ENCODE data around the gene DPP4. TPM values are rescaled to one million over a fixed set of nuclear protein-coding genes. Genes with fewer than 3 reads are reported as not detected.

DPP4 gene
- total and polyA plus RNA-seq, 2 experiments from 2014 or later, result 1.5 to 2.8 TPM

DNA sequence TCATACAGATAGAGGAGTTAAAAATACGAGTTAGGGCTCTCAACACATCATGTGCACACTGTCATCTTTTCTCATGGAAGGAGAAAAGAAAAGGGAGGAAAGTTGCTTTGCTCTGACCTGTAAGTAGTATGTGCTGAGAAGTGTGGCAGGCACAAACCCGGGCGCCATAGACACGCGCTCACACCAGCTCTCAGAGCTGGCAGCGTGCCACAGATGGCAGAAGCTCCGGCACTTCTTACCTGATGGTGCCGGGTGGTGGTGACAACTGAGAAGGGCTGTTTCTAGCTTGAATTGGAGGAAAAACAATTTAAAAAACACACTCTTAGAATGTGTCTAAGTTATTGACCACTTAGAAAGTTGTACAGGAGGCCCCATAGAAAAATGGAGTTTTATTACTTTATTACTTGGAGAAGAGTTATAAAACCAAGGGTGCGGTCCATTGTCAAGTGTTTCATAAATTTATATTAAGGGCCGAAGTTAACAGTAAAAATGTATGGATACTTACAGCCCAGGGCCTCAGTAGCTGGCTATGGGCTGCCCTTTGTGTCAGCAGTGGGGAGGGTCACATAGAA, 92.2 kb downstream of the DPP4 start:
- Mint-ChIP-seq H3K4me1 (peaks cover 8% of the 10 kb centered on the region), H3K9me3 (no peaks in the 10 kb centered on the region), H3K36me3 (ENCODE audit: low read depth) (no peaks in the 10 kb centered on the region), H3K27me3 (ENCODE audit: insufficient read depth, low read depth, poor library complexity) (no peaks in the 10 kb centered on the region), H3K27ac (no peak overlapping the region), H3K4me3 (no peak overlapping the region)
- Histone ChIP-seq H3K9me2 (ENCODE audit: insufficient read depth) (no peaks in the 10 kb centered on the region), H3K79me2 (replicated peaks; ENCODE audit: insufficient read depth) (no peaks in the 10 kb centered on the region), H3K36me3 (ENCODE audit: insufficient read depth) (no peaks in the 10 kb centered on the region), H3K27ac (ENCODE audit: low read depth) (no peak overlapping the region), H3F3A (replicated peaks; ENCODE audit: low read depth) (no peaks in the 10 kb centered on the region), H3K27me3 (ENCODE audit: insufficient read depth) (no peaks in the 10 kb centered on the region), H3K4me1 (ENCODE audit: insufficient read depth) (peaks cover 6% of the 10 kb centered on the region; the same call in 1 of the 2 replicates), H3K4me3 (no peak overlapping the region), H3K4me2 (no peak overlapping the region), H2AFZ (no peak overlapping the region), H4K20me1 (replicated peaks; ENCODE audit: insufficient read depth) (no peaks in the 10 kb centered on the region)
- TF ChIP-seq EZH2 (IDR thresholded peaks at IDR 0.05; ENCODE audit: low read depth, unreplicated experiment), result no peak
- no peak for TF ChIP-seq CREB1 (CRISPR knock-in tag; IDR thresholded peaks at IDR 0.05; ENCODE audit: low read depth)
- TF ChIP-seq, protein P1, sequence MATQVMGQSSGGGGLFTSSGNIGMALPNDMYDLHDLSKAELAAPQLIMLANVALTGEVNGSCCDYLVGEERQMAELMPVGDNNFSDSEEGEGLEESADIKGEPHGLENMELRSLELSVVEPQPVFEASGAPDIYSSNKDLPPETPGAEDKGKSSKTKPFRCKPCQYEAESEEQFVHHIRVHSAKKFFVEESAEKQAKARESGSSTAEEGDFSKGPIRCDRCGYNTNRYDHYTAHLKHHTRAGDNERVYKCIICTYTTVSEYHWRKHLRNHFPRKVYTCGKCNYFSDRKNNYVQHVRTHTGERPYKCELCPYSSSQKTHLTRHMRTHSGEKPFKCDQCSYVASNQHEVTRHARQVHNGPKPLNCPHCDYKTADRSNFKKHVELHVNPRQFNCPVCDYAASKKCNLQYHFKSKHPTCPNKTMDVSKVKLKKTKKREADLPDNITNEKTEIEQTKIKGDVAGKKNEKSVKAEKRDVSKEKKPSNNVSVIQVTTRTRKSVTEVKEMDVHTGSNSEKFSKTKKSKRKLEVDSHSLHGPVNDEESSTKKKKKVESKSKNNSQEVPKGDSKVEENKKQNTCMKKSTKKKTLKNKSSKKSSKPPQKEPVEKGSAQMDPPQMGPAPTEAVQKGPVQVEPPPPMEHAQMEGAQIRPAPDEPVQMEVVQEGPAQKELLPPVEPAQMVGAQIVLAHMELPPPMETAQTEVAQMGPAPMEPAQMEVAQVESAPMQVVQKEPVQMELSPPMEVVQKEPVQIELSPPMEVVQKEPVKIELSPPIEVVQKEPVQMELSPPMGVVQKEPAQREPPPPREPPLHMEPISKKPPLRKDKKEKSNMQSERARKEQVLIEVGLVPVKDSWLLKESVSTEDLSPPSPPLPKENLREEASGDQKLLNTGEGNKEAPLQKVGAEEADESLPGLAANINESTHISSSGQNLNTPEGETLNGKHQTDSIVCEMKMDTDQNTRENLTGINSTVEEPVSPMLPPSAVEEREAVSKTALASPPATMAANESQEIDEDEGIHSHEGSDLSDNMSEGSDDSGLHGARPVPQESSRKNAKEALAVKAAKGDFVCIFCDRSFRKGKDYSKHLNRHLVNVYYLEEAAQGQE (IDR thresholded peaks at IDR 0.05; ENCODE audit: unreplicated experiment), result no peak
- TF ChIP-seq, protein P2, sequence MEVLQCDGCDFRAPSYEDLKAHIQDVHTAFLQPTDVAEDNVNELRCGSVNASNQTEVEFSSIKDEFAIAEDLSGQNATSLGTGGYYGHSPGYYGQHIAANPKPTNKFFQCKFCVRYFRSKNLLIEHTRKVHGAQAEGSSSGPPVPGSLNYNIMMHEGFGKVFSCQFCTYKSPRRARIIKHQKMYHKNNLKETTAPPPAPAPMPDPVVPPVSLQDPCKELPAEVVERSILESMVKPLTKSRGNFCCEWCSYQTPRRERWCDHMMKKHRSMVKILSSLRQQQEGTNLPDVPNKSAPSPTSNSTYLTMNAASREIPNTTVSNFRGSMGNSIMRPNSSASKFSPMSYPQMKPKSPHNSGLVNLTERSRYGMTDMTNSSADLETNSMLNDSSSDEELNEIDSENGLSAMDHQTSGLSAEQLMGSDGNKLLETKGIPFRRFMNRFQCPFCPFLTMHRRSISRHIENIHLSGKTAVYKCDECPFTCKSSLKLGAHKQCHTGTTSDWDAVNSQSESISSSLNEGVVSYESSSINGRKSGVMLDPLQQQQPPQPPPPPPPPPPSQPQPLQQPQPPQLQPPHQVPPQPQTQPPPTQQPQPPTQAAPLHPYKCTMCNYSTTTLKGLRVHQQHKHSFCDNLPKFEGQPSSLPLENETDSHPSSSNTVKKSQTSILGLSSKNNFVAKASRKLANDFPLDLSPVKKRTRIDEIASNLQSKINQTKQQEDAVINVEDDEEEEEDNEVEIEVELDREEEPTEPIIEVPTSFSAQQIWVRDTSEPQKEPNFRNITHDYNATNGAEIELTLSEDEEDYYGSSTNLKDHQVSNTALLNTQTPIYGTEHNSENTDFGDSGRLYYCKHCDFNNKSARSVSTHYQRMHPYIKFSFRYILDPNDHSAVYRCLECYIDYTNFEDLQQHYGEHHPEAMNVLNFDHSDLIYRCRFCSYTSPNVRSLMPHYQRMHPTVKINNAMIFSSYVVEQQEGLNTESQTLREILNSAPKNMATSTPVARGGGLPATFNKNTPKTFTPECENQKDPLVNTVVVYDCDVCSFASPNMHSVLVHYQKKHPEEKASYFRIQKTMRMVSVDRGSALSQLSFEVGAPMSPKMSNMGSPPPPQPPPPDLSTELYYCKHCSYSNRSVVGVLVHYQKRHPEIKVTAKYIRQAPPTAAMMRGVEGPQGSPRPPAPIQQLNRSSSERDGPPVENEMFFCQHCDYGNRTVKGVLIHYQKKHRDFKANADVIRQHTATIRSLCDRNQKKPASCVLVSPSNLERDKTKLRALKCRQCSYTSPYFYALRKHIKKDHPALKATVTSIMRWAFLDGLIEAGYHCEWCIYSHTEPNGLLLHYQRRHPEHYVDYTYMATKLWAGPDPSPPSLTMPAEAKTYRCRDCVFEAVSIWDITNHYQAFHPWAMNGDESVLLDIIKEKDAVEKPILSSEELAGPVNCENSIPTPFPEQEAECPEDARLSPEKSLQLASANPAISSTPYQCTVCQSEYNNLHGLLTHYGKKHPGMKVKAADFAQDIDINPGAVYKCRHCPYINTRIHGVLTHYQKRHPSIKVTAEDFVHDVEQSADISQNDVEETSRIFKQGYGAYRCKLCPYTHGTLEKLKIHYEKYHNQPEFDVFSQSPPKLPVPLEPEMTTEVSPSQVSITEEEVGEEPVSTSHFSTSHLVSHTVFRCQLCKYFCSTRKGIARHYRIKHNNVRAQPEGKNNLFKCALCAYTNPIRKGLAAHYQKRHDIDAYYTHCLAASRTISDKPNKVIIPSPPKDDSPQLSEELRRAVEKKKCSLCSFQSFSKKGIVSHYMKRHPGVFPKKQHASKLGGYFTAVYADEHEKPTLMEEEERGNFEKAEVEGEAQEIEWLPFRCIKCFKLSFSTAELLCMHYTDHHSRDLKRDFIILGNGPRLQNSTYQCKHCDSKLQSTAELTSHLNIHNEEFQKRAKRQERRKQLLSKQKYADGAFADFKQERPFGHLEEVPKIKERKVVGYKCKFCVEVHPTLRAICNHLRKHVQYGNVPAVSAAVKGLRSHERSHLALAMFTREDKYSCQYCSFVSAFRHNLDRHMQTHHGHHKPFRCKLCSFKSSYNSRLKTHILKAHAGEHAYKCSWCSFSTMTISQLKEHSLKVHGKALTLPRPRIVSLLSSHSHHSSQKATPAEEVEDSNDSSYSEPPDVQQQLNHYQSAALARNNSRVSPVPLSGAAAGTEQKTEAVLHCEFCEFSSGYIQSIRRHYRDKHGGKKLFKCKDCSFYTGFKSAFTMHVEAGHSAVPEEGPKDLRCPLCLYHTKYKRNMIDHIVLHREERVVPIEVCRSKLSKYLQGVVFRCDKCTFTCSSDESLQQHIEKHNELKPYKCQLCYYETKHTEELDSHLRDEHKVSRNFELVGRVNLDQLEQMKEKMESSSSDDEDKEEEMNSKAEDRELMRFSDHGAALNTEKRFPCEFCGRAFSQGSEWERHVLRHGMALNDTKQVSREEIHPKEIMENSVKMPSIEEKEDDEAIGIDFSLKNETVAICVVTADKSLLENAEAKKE (CRISPR knock-in tag; IDR thresholded peaks at IDR 0.05), result no peak
- ATAC-seq, result no peak
- no peak for DNase-seq (ENCODE audit: low spot score)

Measured in GM23338 (cell line).